OCI-LY7 (cell line): ENCODE measurements around the gene FGR. TPM values are rescaled to one million over a fixed set of nuclear protein-coding genes. Genes with fewer than 3 reads are reported as not detected.

Source experiments
- BruUV-seq: library from RNA; stranded (reverse); fragments of 400-500 nt; replicated peaks from 2 replicates; lab custom pipeline; 2021; lab: Mats Ljungman, UMichigan
- CTCF ChIA-PET: fragments of 300-600 bp; sonication (Branson Sonifier 250); formaldehyde crosslinking; loops from one replicate; lab custom pipeline; 2022; ENCODE audit warnings: antibody characterized with exemption; ENCODE audit not compliant: unreplicated experiment; lab: Charles Lee
- POLR2A ChIA-PET: fragments of 300-600 bp; sonication (Branson Sonifier 250); formaldehyde crosslinking; loops from one replicate; lab custom pipeline; 2022; ENCODE audit warnings: antibody characterized with exemption; lab: Charles Lee
- DNase-seq: peaks from one replicate; pipeline ENCODE4 v3.0.0-alpha.2; 2015; ENCODE audit warnings: low spot score
- H2AFZ ChIP-seq: fragments of 200-600 bp; sonication (generic), shearing (Covaris generic); 2 replicates; pipeline ENCODE4 v1.6.1; 2014; ENCODE audit warnings: mild to moderate bottlenecking, antibody characterized with exemption, low read length, moderate library complexity
- H3K27ac ChIP-seq: fragments of 200-600 bp; sonication (generic); 2 replicates; pipeline ENCODE4 v1.5.1; 2014; ENCODE audit warnings: mixed run types, low read depth, mild to moderate bottlenecking, moderate library complexity, low read length, inconsistent platforms; ENCODE audit not compliant: poor library complexity, severe bottlenecking
- H3K36me3 ChIP-seq: fragments of 200-600 bp; sonication (generic); 2 replicates; pipeline ENCODE4 v1.6.1; 2014; ENCODE audit warnings: mild to moderate bottlenecking, antibody characterized with exemption, low read length, moderate library complexity, mixed read lengths; ENCODE audit not compliant: insufficient read depth
- H3K4me1 ChIP-seq: fragments of 200-600 bp; sonication (generic); 2 replicates; pipeline ENCODE4 v1.5.1; 2014; ENCODE audit warnings: mild to moderate bottlenecking, low read length; ENCODE audit not compliant: insufficient read depth, poor library complexity, severe bottlenecking
- H3K4me2 ChIP-seq: fragments of 200-600 bp; sonication (generic); 2 replicates; pipeline ENCODE4 v1.6.1; 2014; ENCODE audit warnings: mild to moderate bottlenecking, low read length
- H3K4me3 ChIP-seq: fragments of 200-600 bp; sonication (generic); 2 replicates; pipeline ENCODE4 v1.5.1; 2014; ENCODE audit warnings: mild to moderate bottlenecking, low read depth, low read length; ENCODE audit not compliant: poor library complexity, severe bottlenecking
- H3K79me2 ChIP-seq: fragments of 200-600 bp; sonication (generic); 2 replicates; pipeline ENCODE4 v1.6.1; 2016; ENCODE audit warnings: low read depth, mild to moderate bottlenecking, low read length, moderate library complexity, mixed read lengths; ENCODE audit not compliant: insufficient read depth
- H3K9me2 ChIP-seq: fragments of 200-600 bp; sonication (generic); 2 replicates; pipeline ENCODE4 v1.6.1; 2016; ENCODE audit warnings: mild to moderate bottlenecking, low read length, mixed read lengths; ENCODE audit not compliant: insufficient read depth
- H3K9me3 ChIP-seq: fragments of 200-600 bp; sonication (generic); 2 replicates; pipeline ENCODE4 v1.6.1; 2014; ENCODE audit warnings: mild to moderate bottlenecking, mixed run types, low read length, mixed read lengths
- H4K20me1 ChIP-seq: fragments of 200-600 bp; sonication (generic); 2 replicates; pipeline ENCODE4 v1.6.1; 2014; ENCODE audit warnings: mild to moderate bottlenecking, antibody characterized with exemption, low read length, moderate library complexity, mixed read lengths; ENCODE audit not compliant: insufficient read depth
- EZH2phosphoT487 ChIP-seq: fragments of 200-600 bp; sonication (generic); IDR thresholded peaks from 2 replicates; pipeline ENCODE4 v1.6.1; 2018; ENCODE audit warnings: low read depth, borderline replicate concordance, mild to moderate bottlenecking, mixed run types, antibody characterized with exemption, low read length, moderate library complexity, mixed read lengths
- intact Hi-C: fragments of 100-400 bp; cut with micrococcal nuclease; formaldehyde crosslinking; loops from one replicate; pipeline ENCODE4 v1.10.0; 2022; ENCODE audit not compliant: unreplicated experiment
- total RNA-seq, 2 experiments: library from RNA; depleted of rRNA in 1 of 2; stranded (reverse); fragments of >200 nt in 1 of 2; shearing (Covaris generic) in 1 of 2; gene quantifications; 2 replicates each; pipeline ENCODE4 v1.2.3, GENCODE V29; 2014 to 2022
- TF ChIP-seq, protein P1 (sequence below): fragments of 200-600 bp; sonication (generic); conservative IDR thresholded peaks from 2 replicates; pipeline ENCODE4 v1.5.1; 2014; ENCODE audit warnings: mild to moderate bottlenecking, antibody characterized with exemption, low read length, moderate library complexity, mixed read lengths

Gene FGR
- total RNA-seq, 2 experiments from 2014 or later = 1.2 to 2.2 TPM

DNA sequence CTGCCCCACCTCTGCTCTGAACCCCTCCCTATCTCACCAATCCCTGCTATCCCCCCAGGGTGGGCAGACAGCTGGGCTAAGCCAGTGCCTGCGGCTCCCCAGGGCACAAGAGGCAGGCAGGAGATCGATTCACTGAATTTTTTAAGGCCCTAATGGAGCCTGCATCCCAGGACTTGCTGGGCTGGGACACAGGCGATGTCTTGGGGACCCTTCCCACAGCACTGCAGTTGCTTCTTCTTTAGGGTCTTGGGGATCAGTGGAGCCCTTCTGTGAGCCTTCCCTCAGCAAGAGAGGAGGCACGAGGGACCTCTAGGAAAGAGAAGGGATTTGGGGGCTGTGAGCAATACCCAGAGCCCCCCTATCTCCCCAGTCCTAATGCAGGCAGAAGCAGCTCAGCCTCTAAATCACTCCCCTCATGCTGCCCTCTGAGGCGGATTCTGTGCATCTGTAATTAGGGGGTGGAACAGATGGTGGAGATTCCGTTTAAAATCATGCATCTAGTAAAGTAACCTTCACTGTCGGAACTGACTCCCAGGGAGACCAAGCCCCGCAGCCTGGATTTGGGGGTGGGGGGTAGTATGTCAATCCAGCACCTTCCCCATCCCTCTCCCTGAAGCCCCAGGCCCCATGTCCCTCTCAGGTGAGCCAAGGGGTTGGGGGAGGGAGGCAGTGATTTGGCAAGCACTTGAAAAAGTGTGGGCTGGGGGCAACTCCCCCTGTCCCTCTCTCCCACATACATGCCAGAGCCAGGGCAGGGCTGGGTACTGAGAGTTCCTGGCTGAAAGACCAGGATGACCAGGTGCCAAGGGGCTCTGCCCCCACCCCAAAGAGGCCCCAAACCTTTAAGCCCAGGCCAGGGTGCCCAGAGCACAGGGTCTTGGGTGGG is 41.1 kb downstream of the FGR start:
- 0 out of 2 replicates have a peak, but pooled peaks cover 6% of the 10 kb centered on the region for H4K20me1 ChIP-seq
- H3K4me2 ChIP-seq = no peak overlapping the region
- no peaks in the 10 kb centered on the region for H3K9me2 ChIP-seq
- H3K4me3 ChIP-seq = no peak overlapping the region
- no peak overlapping the region for H3K27ac ChIP-seq
- H3K79me2 ChIP-seq = no peaks in the 10 kb centered on the region
- no TSS peak for BruUV-seq
- CTCF ChIA-PET = no interaction called here
- TF ChIP-seq EZH2phosphoT487 = no peak
- TF ChIP-seq, protein P1, sequence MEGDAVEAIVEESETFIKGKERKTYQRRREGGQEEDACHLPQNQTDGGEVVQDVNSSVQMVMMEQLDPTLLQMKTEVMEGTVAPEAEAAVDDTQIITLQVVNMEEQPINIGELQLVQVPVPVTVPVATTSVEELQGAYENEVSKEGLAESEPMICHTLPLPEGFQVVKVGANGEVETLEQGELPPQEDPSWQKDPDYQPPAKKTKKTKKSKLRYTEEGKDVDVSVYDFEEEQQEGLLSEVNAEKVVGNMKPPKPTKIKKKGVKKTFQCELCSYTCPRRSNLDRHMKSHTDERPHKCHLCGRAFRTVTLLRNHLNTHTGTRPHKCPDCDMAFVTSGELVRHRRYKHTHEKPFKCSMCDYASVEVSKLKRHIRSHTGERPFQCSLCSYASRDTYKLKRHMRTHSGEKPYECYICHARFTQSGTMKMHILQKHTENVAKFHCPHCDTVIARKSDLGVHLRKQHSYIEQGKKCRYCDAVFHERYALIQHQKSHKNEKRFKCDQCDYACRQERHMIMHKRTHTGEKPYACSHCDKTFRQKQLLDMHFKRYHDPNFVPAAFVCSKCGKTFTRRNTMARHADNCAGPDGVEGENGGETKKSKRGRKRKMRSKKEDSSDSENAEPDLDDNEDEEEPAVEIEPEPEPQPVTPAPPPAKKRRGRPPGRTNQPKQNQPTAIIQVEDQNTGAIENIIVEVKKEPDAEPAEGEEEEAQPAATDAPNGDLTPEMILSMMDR = no peak
- intact Hi-C loops = no loop called here
- H3K4me1 ChIP-seq = peaks cover 28% of the 10 kb centered on the region
- H2AFZ ChIP-seq = no peak overlapping the region
- H3K36me3 ChIP-seq = no peaks in the 10 kb centered on the region
- DNase-seq = no peak
- no peaks in the 10 kb centered on the region for H3K9me3 ChIP-seq
- POLR2A ChIA-PET = no interaction called here

DNA sequence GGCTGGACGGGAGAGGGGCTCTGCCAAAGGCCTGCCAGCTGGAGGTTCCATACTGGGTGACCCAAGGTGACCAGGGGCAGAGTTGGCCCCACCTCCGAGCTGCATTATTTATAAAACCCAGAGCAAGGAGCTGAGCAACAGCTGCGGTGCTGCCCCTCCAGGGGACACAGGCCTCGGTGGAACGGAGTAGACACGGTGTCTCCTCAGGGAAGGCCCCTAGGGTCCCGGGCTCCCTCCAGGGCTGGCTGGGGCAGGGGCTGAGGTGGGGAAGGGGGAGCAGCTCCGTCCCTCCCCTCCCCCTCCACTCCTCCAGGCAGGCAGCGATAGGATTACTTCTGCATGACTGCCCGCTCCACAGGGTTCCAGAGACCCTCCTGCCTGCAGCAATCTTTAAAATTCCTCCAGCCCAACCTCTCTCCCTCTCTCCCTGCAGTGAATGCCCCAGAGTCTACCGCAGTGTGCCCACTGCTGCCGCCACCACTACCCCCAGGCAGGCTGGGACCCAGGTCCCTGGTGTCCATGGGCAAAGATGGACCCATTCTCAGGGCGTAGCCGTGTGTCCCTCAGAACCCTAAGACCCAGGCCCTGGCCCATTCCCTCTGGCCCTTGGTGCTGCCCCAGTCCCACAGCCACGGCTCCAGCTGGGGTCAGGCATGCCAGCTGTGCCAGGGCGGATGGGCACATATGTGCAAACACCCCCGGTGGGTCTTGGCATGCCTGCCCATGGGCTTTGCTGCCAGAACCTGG is 41.9 kb downstream of the FGR start:
- POLR2A ChIA-PET = no interaction called here

More for the DNA sequence above, 41.9 kb downstream of the FGR start:
- DNase-seq = no peak
- CTCF ChIA-PET = interaction anchor here (0.6 kb wide), 1 partner anchor 12 kb away, joined by 3 read pairs; no protein-coding TSS in a partner anchor
- Histone ChIP-seq H3K9me2 (no peaks in the 10 kb centered on the region), H4K20me1 (0 out of 2 replicates have a peak, but pooled peaks cover 6% of the 10 kb centered on the region), H3K79me2 (no peaks in the 10 kb centered on the region), H3K4me1 (peaks cover 20% of the 10 kb centered on the region), H3K27ac (no peak overlapping the region), H3K4me2 (no peak overlapping the region), H2AFZ (no peak overlapping the region), H3K4me3 (no peak overlapping the region), H3K9me3 (no peaks in the 10 kb centered on the region), H3K36me3 (no peaks in the 10 kb centered on the region)
- TF ChIP-seq EZH2phosphoT487 = no peak
- TF ChIP-seq, protein P1 = no peak
- intact Hi-C loops = no loop called here
- no TSS peak for BruUV-seq
